Stimulated activated CD8-positive, alpha-beta memory T cell treated with anti-CD3 and anti-CD28 coated beads, Interleukin-4, amount 100 ng/mL, for 48 hours (primary cell): ENCODE data around the gene SPC24.
"Not testable (repeated sequence)": the region's sequence is repeated elsewhere in the genome, so short reads cannot be mapped to it uniquely, and the experiment has no call there.

ENCODE experiments used
- DNase-seq: peaks from one replicate; pipeline ENCODE4 v3.0.0-alpha.2; 2020

The SPC24 gene

DNA sequence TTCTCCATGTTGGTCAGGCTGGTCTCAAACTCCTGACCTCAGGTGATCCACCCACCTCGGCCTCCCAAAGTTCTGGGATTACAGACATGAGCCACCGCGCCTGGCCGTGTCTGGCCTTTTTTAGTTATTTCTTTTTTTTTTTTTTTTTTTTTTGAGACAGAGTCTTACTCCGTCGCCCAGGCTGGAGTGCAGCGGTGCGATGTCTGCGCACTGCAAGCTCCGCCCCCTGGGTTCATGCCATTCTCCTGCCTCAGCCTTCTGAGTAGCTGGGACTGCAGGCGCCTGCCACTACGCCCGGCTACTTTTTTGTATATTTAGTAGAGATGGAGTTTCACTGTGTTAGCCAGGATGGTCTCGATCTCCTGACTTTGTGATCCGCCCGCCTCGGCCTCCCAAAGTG is 33.6 kb downstream of the SPC24 start:
- not testable (repeated sequence) for DNase-seq

DNA sequence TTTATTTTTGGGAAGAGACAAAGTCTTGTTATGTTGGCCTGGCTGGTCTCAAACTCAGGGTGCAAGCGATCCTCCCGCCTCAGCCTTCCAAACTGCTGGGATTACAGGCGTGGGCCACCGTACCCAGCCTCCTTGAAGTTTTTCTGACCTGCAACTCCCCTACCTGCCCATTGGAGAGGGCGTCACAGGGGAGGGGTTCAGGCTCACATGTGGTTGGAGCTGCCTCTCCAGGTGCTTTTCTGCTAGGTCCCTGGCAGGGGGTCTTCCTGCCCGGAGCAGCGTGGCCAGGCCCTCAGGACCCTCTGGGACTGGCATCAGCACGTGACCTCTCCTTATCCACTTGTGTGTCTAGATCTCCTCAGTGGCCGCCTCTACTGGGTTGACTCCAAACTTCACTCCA is 39.1 kb downstream of the SPC24 start:
- no peak for DNase-seq

DNA sequence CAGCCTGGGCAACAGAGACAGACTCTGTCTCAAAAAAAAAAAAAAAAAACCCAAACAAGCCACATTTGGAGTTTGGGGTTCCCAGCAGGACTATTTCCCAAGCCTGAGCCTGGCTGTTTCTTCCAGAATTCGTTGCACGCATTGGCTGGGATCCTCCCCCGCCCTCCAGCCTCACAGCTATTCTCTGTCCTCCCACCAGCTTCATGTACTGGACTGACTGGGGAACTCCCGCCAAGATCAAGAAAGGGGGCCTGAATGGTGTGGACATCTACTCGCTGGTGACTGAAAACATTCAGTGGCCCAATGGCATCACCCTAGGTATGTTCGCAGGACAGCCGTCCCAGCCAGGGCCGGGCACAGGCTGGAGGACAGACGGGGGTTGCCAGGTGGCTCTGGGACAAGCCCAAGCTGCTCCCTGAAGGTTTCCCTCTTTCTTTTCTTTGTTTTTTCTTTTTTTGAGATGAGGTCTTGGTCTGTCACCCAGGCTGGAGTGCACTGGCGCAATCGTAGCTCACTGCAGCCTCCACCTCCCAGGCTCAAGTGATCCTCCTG is 39.6 kb downstream of the SPC24 start:
- no peak for DNase-seq

DNA sequence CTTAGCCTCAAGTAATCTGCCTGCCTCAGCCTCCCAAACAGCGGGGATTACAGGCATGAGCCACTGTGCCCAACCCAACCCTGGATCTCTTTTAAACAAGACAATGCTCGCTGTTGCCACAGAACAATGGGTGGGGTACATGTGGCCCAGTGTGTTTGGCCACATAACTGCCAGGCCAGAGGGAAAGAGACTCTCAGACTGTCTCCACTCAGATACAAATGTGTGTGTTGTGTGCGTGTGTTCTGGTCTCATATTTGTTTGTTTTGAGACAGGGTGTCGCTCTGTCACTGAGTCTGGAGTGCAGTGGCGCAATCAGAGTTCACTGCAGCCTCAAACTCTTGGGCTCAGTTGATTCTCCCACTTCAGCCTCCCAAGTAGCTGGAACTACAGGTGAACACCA is 40.5 kb downstream of the SPC24 start:
- DNase-seq: no peak

DNA sequence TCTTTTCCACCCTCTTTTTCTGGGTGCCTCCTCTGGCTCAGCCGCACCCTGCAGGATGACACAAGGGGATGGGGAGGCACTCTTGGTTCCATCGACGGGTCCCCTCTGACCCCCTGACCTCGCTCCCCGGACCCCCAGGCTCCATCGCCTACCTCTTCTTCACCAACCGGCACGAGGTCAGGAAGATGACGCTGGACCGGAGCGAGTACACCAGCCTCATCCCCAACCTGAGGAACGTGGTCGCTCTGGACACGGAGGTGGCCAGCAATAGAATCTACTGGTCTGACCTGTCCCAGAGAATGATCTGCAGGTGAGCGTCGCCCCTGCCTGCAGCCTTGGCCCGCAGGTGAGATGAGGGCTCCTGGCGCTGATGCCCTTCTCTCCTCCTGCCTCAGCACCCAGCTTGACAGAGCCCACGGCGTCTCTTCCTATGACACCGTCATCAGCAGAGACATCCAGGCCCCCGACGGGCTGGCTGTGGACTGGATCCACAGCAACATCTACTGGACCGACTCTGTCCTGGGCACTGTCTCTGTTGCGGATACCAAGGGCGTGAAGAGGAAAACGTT is 42.4 kb downstream of the SPC24 start:
- DNase-seq: no peak

DNA sequence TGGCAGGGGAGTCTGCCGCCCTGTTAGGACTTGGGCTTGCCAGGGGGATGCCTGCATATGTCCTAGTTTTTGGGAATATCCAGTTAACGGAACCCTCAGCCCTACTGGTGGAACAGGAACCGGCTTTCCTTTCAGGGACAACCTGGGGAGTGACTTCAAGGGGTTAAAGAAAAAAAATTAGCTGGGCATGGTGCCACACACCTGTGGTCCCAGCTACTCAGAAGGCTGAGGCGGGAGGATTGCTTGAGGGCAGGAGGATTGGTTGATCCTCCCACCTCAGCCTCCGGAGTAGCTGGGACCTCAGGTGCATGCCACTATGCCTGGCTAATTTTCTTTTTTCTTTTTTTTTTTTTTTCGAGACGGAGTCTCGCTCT is 43.8 kb downstream of the SPC24 start:
- DNase-seq: no peak

DNA sequence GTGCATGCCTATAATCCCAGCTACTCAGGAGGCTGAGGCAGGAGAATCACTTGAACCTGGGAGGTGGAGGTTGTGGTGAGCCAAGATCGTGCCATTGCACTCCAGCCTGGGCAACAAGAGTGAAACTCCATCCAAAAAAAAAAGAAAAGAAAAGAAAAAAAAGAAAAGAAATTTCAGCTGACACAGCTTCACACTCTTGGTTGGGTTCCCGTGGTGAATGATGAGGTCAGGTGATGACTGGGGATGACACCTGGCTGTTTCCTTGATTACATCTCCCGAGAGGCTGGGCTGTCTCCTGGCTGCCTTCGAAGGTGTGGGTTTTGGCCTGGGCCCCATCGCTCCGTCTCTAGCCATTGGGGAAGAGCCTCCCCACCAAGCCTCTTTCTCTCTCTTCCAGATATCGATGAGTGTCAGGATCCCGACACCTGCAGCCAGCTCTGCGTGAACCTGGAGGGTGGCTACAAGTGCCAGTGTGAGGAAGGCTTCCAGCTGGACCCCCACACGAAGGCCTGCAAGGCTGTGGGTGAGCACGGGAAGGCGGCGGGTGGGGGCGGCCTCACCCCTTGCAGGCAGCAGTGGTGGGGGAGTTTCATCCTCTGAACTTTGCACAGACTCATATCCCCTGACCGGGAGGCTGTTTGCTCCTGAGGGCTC is 44.3 kb downstream of the SPC24 start:
- DNase-seq: no peak

DNA sequence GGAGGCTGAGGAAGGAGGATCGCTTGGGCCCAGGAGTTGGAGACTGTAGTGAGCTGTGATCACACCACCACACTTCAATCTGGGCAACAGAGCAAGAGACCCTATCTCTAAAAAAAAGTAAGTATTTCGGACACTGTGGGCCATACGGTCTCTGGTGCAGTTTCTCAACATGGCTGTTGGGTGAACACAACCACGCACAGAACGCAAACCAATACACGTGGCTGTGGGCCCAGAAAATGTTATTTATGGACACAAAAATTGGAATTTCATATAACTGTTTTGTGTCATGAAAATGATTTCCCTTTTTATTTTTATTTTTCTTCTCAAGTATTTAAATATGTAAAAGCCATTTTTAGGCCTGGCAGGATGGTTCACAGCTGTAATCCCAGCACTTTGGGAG is 46.8 kb downstream of the SPC24 start:
- no peak for DNase-seq

DNA sequence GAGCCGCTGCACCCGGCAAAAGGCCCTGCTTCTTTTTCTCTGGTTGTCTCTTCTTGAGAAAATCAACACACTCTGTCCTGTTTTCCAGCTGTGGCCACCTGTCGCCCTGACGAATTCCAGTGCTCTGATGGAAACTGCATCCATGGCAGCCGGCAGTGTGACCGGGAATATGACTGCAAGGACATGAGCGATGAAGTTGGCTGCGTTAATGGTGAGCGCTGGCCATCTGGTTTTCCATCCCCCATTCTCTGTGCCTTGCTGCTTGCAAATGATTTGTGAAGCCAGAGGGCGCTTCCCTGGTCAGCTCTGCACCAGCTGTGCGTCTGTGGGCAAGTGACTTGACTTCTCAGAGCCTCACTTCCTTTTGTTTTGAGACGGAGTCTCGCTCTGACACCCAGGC is 49.1 kb downstream of the SPC24 start:
- DNase-seq: no peak

DNA sequence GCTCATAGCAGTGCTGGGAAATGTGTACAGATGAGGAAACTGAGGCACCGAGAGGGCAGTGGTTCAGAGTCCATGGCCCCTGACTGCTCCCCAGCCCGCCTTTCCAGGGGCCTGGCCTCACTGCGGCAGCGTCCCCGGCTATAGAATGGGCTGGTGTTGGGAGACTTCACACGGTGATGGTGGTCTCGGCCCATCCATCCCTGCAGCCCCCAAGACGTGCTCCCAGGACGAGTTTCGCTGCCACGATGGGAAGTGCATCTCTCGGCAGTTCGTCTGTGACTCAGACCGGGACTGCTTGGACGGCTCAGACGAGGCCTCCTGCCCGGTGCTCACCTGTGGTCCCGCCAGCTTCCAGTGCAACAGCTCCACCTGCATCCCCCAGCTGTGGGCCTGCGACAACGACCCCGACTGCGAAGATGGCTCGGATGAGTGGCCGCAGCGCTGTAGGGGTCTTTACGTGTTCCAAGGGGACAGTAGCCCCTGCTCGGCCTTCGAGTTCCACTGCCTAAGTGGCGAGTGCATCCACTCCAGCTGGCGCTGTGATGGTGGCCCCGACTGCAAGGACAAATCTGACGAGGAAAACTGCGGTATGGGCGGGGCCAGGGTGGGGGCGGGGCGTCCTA is 50.5 kb downstream of the SPC24 start:
- no peak for DNase-seq

DNA sequence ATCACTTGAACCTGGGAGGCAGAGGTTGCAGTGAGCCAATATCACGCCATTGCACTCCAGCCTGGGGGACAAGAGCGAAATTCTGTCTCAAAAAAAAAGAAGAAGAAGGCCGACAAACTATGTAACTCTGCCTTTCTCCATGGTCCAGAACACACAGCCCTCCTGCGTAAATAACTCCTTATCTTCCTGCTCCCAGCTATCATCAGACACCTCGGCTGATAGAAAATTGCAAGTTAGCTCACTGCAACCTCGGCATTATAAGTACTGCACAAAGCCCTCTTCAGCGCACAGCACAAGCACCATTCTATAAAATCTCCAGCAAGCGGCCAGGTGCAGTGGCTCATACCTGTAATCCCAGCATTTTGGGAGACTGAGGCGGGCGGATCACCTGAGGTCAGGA is 51.9 kb downstream of the SPC24 start:
- DNase-seq: not testable (repeated sequence)

DNA sequence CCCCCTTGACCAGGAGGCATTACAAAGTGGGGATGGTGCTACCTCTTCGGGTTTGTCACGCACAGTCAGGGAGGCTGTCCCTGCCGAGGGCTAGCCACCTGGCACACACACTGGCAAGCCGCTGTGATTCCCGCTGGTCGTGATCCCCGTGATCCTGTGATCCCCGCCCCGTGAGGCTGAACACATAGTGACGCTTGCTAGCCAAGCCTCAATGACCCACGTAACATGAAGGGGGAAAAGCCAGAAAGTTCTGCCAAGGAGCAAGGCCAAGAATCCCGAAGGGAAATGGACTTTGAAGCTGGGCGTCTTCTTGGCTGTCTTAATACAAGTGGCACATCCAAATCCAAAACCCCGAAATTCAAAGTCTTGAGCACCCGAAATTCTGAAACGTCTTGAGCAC is 52.6 kb downstream of the SPC24 start:
- DNase-seq: no peak

DNA sequence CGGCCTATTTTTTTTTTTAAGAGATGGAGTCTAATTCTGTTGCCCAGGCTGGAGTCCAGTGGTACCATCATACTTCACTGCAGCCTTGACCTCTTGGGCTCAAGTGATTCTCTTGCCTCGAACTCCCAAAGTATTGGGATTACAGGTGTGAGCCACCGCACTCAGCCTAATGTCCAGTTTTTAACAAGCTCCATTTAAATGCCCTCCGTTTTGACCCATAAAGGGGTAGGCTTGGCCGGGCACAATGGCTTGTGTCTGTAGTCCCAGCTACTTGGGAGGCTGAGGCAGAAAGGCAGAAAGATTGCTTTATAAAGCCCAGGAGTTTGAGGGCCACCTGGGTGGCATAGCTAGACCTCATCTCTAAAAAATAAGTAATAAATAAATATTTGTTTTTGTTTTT is 54.5 kb downstream of the SPC24 start:
- no peak for DNase-seq

DNA sequence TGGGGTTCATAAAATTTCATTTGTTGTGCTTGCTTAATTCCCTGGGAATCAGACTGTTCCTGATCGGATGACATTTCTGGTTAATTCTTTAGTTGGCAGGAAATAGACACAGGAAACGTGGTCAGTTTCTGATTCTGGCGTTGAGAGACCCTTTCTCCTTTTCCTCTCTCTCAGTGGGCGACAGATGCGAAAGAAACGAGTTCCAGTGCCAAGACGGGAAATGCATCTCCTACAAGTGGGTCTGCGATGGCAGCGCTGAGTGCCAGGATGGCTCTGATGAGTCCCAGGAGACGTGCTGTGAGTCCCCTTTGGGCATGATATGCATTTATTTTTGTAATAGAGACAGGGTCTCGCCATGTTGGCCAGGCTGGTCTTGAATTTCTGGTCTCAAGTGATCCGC is 55.5 kb downstream of the SPC24 start:
- no peak for DNase-seq

DNA sequence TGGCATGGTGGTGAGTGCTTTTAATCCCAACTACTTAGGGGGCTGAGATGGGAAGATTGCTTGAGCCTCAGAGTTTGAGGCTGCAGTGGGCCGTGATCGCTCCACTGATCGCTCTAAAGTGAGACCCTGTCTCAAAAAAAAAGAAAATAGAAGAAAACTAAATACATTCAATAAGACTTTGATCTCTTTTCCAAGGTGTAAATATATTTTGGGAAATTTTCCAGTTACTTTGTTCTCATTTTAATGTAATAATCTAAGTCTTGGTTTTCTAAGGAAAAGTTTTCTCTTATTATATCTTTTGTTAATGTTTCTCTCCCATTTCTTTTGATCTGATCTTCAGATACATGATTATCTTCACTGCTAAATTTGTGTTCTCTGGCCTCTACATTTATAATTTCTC is 56.7 kb downstream of the SPC24 start:
- DNase-seq: no peak

DNA sequence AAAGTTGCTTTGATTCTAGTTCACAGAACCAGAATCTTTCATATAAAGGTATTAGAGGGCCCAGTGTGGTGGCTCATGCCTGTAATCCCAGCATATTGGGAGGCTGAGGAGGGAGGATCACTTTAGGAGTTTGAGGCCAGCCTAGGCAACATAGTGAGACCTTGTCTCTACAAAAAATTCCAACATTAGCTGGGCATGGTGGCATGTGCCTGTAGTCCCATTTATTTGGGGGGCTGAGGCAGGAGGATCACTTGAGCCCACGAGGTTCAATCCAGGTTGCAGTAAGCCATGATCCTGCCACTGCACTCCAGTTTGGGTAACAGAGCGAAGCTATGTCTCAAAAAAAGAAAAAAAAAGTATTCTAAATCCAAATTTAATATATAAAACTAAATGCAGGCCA is 57.3 kb downstream of the SPC24 start:
- DNase-seq: no peak

DNA sequence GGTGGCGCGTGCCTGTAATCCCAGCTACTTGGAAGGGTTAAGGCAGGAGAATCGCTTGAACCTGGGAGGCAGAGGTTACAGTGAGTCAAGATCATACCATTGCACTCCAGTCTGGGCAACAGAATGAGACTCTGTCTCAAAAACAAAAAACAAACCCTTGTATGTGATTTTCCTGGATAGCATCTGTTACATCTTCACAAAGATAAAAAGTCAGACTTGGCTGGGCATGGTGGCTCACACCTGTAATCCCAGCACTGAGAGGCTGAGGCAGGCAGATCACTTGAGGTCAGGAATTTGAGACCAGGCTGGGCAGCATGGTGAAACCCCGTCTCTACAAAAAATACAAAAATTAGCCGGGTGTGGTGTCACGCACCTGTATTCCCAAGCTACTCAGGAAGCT is 58.2 kb downstream of the SPC24 start:
- not testable (repeated sequence) for DNase-seq

DNA sequence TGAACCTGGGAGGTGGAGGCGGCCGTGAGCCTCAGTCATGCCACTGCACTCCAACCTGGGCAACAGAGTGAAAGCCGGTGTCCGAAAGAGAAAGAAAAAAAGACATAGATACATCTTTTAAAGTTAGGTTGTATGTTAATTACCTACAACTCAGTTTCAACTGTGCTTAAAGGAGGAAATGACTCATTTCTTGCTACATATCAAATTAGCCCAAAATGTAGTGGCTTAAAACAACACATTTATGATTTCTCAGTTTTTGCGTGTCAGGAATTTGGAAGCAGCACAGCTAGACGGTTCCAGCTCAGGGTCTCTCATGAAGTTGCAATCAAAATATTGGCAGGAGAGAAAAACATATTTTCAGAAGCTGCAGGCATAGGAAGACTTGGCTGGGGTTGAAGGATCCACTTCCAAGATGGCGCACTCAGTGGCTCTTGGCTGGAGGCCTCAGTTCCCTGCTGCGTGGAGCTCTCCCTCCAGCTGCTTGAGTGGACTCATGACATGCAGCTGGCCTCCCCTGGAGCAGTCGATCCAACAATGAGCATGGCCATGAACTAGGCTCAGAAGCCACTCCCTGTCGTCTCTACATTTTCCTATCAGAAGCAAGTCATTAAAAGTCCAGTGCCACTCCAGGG is 59.3 kb downstream of the SPC24 start:
- peak; percentile 49 for DNase-seq
